ENCODE results near the gene SLC4A1. TPM values are rescaled to one million over a fixed set of nuclear protein-coding genes. Genes with fewer than 3 reads are reported as not detected.
A peak's percentile ranks its signal among the peaks of the same experiment; 100 is the strongest.

Gene SLC4A1
- total and polyA plus RNA-seq, 8 donors: 0.58 to 22.7 (median 10.4) TPM

GRCh38 chr17:44200478-44201155 lies 67.3 kb downstream of the SLC4A1 start:
- DNase-seq: no peak
- TF ChIP-seq CTCF (IDR thresholded peaks at IDR 0.05): no peak
- peak overlapping the region; percentile 97 to 99 for H3K27ac ChIP-seq
- H3K4me3 ChIP-seq: peak overlapping the region; percentile 88 to 96
- H3K4me1 ChIP-seq: peaks cover 9 to 55% of the 10 kb centered on the region in 2 donors
- no peaks in the 10 kb centered on the region for H3K27me3 ChIP-seq
- H3K36me3 ChIP-seq: peaks cover 0 to 21% of the 10 kb centered on the region in 2 donors
- H3K9me3 ChIP-seq: no peaks in the 10 kb centered on the region
- intact Hi-C loops (cut with DNase I): no loop called here
- ATAC-seq: peak; percentile 1

GRCh38 chr17:44199553-44200477 lies 68.1 kb downstream of the SLC4A1 start, which contains the start of gene ATXN7L3:
Gene ATXN7L3 (minus strand): TSS chr17:44199884. CDS start chr17:44198070, 1,814 bp downstream.
- H3K27ac ChIP-seq: peak within 1 kb of the TSS; percentile 97 to 99
- H3K27me3 ChIP-seq: no peaks in the 10 kb centered on the region
- intact Hi-C loops (cut with DNase I): no loop called here
- DNase-seq (peak; percentile 97 to 99 (median 98)), ATAC-seq (peak; percentile 93)
- no peaks in the 10 kb centered on the region for H3K9me3 ChIP-seq
- peak within 1 kb of the TSS; percentile 88 to 96 for H3K4me3 ChIP-seq
- TF ChIP-seq CTCF (IDR thresholded peaks at IDR 0.05): no peak
- H3K4me1 ChIP-seq: peaks cover 9 to 53% of the 10 kb centered on the region in 2 donors
- H3K36me3 ChIP-seq: peaks cover 0 to 29% of the 10 kb centered on the region in 2 donors

- peaks cover 9 to 44% of the 10 kb centered on the region in 2 donors for H3K4me1 ChIP-seq
- H3K27ac ChIP-seq: peak overlapping the region; percentile 97 to 99
- no peaks in the 10 kb centered on the region for H3K27me3 ChIP-seq
- no peak for TF ChIP-seq CTCF (IDR thresholded peaks at IDR 0.05)
- H3K9me3 ChIP-seq: no peaks in the 10 kb centered on the region
- ATAC-seq (peak; percentile 45), DNase-seq (peak; percentile 46 to 93 (median 69))
- peak overlapping the region; percentile 88 to 96 for H3K4me3 ChIP-seq
- H3K36me3 ChIP-seq: peaks cover 0 to 38% of the 10 kb centered on the region in 2 donors
- intact Hi-C loops (cut with DNase I): no loop called here
Measured at GRCh38 chr17:44198721-44199552, 69.0 kb downstream of the SLC4A1 start.

Small RNA genes within 50 kb of the gene (microRNA-seq; reads per million reads assigned to microRNA genes)
- gene MIR6782: 0.41 to 0.50 reads per million in 2 donors

Other genes with a start within 250 kb of the SLC4A1 start
- 10 to 100 TPM; 47.6 to 53.2 TPM for gene LSM12, start 201.5 kb downstream of the SLC4A1 start, total RNA-seq
- 10 to 100 TPM; 31.3 to 38.3 (median 35.4) TPM for gene LSM12, start 201.5 kb downstream of the SLC4A1 start, polyA plus RNA-seq (ENCODE audit: insufficient read length in 6 of 6)
- 10 to 100 TPM; 47.4 to 62.6 TPM for gene G6PC3, start 197.4 kb downstream of the SLC4A1 start, total RNA-seq
- gene G6PC3, start 197.4 kb downstream of the SLC4A1 start, polyA plus RNA-seq (ENCODE audit: insufficient read length in 6 of 6): 10 to 100 TPM; 47.3 to 64.9 (median 51.6) TPM
- gene HDAC5, start 144.5 kb downstream of the SLC4A1 start, total RNA-seq: 10 to 100 TPM; 28.0 to 43.5 TPM
- gene HDAC5, start 144.5 kb downstream of the SLC4A1 start, polyA plus RNA-seq (ENCODE audit: insufficient read length in 6 of 6): 10 to 100 TPM; 56.7 to 61.4 (median 57.8) TPM
- 1 to 10 TPM; 2.3 to 2.7 TPM for gene HROB, start 126.2 kb downstream of the SLC4A1 start, total RNA-seq
- gene HROB, start 126.2 kb downstream of the SLC4A1 start, polyA plus RNA-seq (ENCODE audit: insufficient read length in 6 of 6): 1 to 10 TPM; 4.0 to 6.7 (median 5.2) TPM
- not detected for gene ASB16, start 97.4 kb downstream of the SLC4A1 start, total RNA-seq
- gene ASB16, start 97.4 kb downstream of the SLC4A1 start, polyA plus RNA-seq (ENCODE audit: insufficient read length in 6 of 6): 1 to 10 TPM; 2.4 to 3.8 (median 3.5) TPM
- gene TMUB2, start 81.2 kb downstream of the SLC4A1 start, total RNA-seq: 10 to 100 TPM; 33.6 to 41.8 TPM
- gene TMUB2, start 81.2 kb downstream of the SLC4A1 start, polyA plus RNA-seq (ENCODE audit: insufficient read length in 6 of 6): 10 to 100 TPM; 50.6 to 56.7 (median 53.6) TPM
- gene ATXN7L3, start 68.3 kb downstream of the SLC4A1 start, total RNA-seq: 10 to 100 TPM; 51.3 to 81.8 TPM
- 10 to 100 TPM; 51.9 to 75.4 (median 62.5) TPM for gene ATXN7L3, start 68.3 kb downstream of the SLC4A1 start, polyA plus RNA-seq (ENCODE audit: insufficient read length in 6 of 6)
- gene UBTF, start 48.5 kb downstream of the SLC4A1 start, total RNA-seq: 10 to 100 TPM; 65.5 to 66.9 TPM
- 100 to 1,000 TPM; 102 to 136 (median 116) TPM for gene UBTF, start 48.5 kb downstream of the SLC4A1 start, polyA plus RNA-seq (ENCODE audit: insufficient read length in 6 of 6)
- gene RUNDC3A, start 40.5 kb upstream of the SLC4A1 start, total RNA-seq: under 1 TPM; 0.08 to 0.38 TPM
- gene RUNDC3A, start 40.5 kb upstream of the SLC4A1 start, polyA plus RNA-seq (ENCODE audit: insufficient read length in 6 of 6): 1 to 10 TPM; 1.8 to 6.3 (median 2.4) TPM
- 100 to 1,000 TPM; 120 to 121 TPM for gene SLC25A39, start 56.7 kb upstream of the SLC4A1 start, total RNA-seq
- gene SLC25A39, start 56.7 kb upstream of the SLC4A1 start, polyA plus RNA-seq (ENCODE audit: insufficient read length in 6 of 6): 10 to 100 TPM; 55.5 to 97.5 (median 85.9) TPM
- gene GRN, start 77.2 kb upstream of the SLC4A1 start, total RNA-seq: 100 to 1,000 TPM; 563 to 616 TPM
- 100 to 1,000 TPM; 199 to 261 (median 226) TPM for gene GRN, start 77.2 kb upstream of the SLC4A1 start, polyA plus RNA-seq (ENCODE audit: insufficient read length in 6 of 6)
- 1 to 10 TPM; 1.4 to 4.3 TPM for gene FAM171A2, start 95.7 kb upstream of the SLC4A1 start, total RNA-seq
- gene FAM171A2, start 95.7 kb upstream of the SLC4A1 start, polyA plus RNA-seq (ENCODE audit: insufficient read length in 6 of 6): 10 to 100 TPM; 24.0 to 34.0 (median 31.7) TPM
- gene ITGA2B, start 121.5 kb upstream of the SLC4A1 start, total RNA-seq: 1 to 10 TPM; 3.2 to 6.7 TPM
- 1 to 10 TPM; 7.4 to 10.0 (median 8.6) TPM for gene ITGA2B, start 121.5 kb upstream of the SLC4A1 start, polyA plus RNA-seq (ENCODE audit: insufficient read length in 6 of 6)
- 10 to 100 TPM; 29.8 to 34.0 TPM for gene GPATCH8, start 235.3 kb upstream of the SLC4A1 start, total RNA-seq
- 10 to 100 TPM; 51.8 to 57.5 (median 54.5) TPM for gene GPATCH8, start 235.3 kb upstream of the SLC4A1 start, polyA plus RNA-seq (ENCODE audit: insufficient read length in 6 of 6)